ENCODE data around the gene LRBA.
"Not testable (repeated sequence)": the region's sequence is repeated elsewhere in the genome, so short reads cannot be mapped to it uniquely, and the experiment has no call there.

LRBA gene

GRCh38 chr4:150569998-150570535 is 445.0 kb downstream of the LRBA start:
- WGBS (ENCODE audit: insufficient coverage): 100% methylated on average over 2 of the region's 4 CpGs
- H3K9me3 ChIP-seq (ENCODE audit: control extremely low read depth in 1 of 5, control insufficient read depth in 4 of 5, insufficient read depth in 2 of 5, low read depth in 1 of 5, low read length in 4 of 5): peaks cover 0 to 2% (median 2%) of the 10 kb centered on the region in 5 experiments
- no peak overlapping the region for H3K27ac ChIP-seq (ENCODE audit: insufficient read depth in 1 of 2, low read depth in 1 of 2, low read length in 2 of 2, poor library complexity in 1 of 2, severe bottlenecking in 2 of 2)
- H3K36me3 ChIP-seq (ENCODE audit: control insufficient read depth in 4 of 4, insufficient read depth in 4 of 4, low read length in 3 of 4): peaks cover 0 to 7% (median 2%) of the 10 kb centered on the region in 4 experiments
- H3K4me3 ChIP-seq (ENCODE audit: control insufficient read depth in 1 of 7, extremely low read depth in 1 of 7, insufficient read depth in 4 of 7, low read depth in 2 of 7, low read length in 6 of 7): no peak overlapping the region
- POLR2A ChIA-PET: no interaction called here
- CTCF ChIA-PET: interaction anchor here (0.6 kb wide), 1 partner anchor 561 kb away, joined by 3 read pairs; no protein-coding TSS in a partner anchor
- H3K27me3 ChIP-seq (replicated peaks in 2 of 5; ENCODE audit: control insufficient read depth in 4 of 5, insufficient read depth in 5 of 5, low read length in 4 of 5): no peaks in the 10 kb centered on the region
- DNase-seq: no peak
- H3K4me1 ChIP-seq (ENCODE audit: control extremely low read depth in 1 of 4, control insufficient read depth in 4 of 4, insufficient read depth in 4 of 4, low read length in 3 of 4): peaks cover 0 to 8% (median 0%) of the 10 kb centered on the region in 4 experiments

GRCh38 chr4:150569384-150569987 is 445.6 kb downstream of the LRBA start:
- DNase-seq: no peak
- POLR2A ChIA-PET: no interaction called here

GRCh38 chr4:150567070-150567469 is 448.0 kb downstream of the LRBA start:
- Histone ChIP-seq H3K27ac (ENCODE audit: insufficient read depth in 1 of 2, low read depth in 1 of 2, low read length in 2 of 2, poor library complexity in 1 of 2, severe bottlenecking in 2 of 2) (no peak overlapping the region), H3K9me3 (ENCODE audit: control extremely low read depth in 1 of 5, control insufficient read depth in 4 of 5, insufficient read depth in 2 of 5, low read depth in 1 of 5, low read length in 4 of 5) (peaks cover 0 to 7% (median 4%) of the 10 kb centered on the region in 5 experiments), H3K4me1 (ENCODE audit: control extremely low read depth in 1 of 4, control insufficient read depth in 4 of 4, insufficient read depth in 4 of 4, low read length in 3 of 4) (no peaks in the 10 kb centered on the region), H3K36me3 (ENCODE audit: control insufficient read depth in 4 of 4, insufficient read depth in 4 of 4, low read length in 3 of 4) (peaks cover 0 to 7% (median 5%) of the 10 kb centered on the region in 4 experiments), H3K27me3 (replicated peaks in 2 of 5; ENCODE audit: control insufficient read depth in 4 of 5, insufficient read depth in 5 of 5, low read length in 4 of 5) (no peaks in the 10 kb centered on the region), H3K4me3 (ENCODE audit: control insufficient read depth in 1 of 7, extremely low read depth in 1 of 7, insufficient read depth in 4 of 7, low read depth in 2 of 7, low read length in 6 of 7) (no peak overlapping the region)
- CTCF ChIA-PET: interaction anchor here (1.2 kb wide), 1 partner anchor 17 kb away, joined by 3 read pairs; no protein-coding TSS in a partner anchor
- WGBS (ENCODE audit: insufficient coverage): 100% methylated on average over 1 of the region's 3 CpGs
- DNase-seq: no peak
- POLR2A ChIA-PET: no interaction called here

More at GRCh38 chr4:150569384-150569987, 445.6 kb downstream of the LRBA start:
- Histone ChIP-seq H3K4me1 (ENCODE audit: control extremely low read depth in 1 of 4, control insufficient read depth in 4 of 4, insufficient read depth in 4 of 4, low read length in 3 of 4) (peaks cover 0 to 8% (median 0%) of the 10 kb centered on the region in 4 experiments), H3K36me3 (ENCODE audit: control insufficient read depth in 4 of 4, insufficient read depth in 4 of 4, low read length in 3 of 4) (peaks cover 0 to 7% (median 5%) of the 10 kb centered on the region in 4 experiments), H3K4me3 (ENCODE audit: control insufficient read depth in 1 of 7, extremely low read depth in 1 of 7, insufficient read depth in 4 of 7, low read depth in 2 of 7, low read length in 6 of 7) (no peak overlapping the region), H3K9me3 (ENCODE audit: control extremely low read depth in 1 of 5, control insufficient read depth in 4 of 5, insufficient read depth in 2 of 5, low read depth in 1 of 5, low read length in 4 of 5) (peaks cover 0 to 7% (median 4%) of the 10 kb centered on the region in 5 experiments), H3K27ac (ENCODE audit: insufficient read depth in 1 of 2, low read depth in 1 of 2, low read length in 2 of 2, poor library complexity in 1 of 2, severe bottlenecking in 2 of 2) (no peak overlapping the region), H3K27me3 (replicated peaks in 2 of 5; ENCODE audit: control insufficient read depth in 4 of 5, insufficient read depth in 5 of 5, low read length in 4 of 5) (no peaks in the 10 kb centered on the region)
- CTCF ChIA-PET: interaction anchor here (0.6 kb wide), 1 partner anchor 561 kb away, joined by 3 read pairs; no protein-coding TSS in a partner anchor
- WGBS (ENCODE audit: insufficient coverage): 100% methylated on average over 2 of the region's 5 CpGs

- DNase-seq; H3K4me1 ChIP-seq (ENCODE audit: control extremely low read depth in 1 of 4, control insufficient read depth in 4 of 4, insufficient read depth in 4 of 4, low read length in 3 of 4); H3K4me3 ChIP-seq (ENCODE audit: control insufficient read depth in 1 of 7, extremely low read depth in 1 of 7, insufficient read depth in 4 of 7, low read depth in 2 of 7, low read length in 6 of 7); H3K9me3 ChIP-seq (ENCODE audit: control extremely low read depth in 1 of 5, control insufficient read depth in 4 of 5, insufficient read depth in 2 of 5, low read depth in 1 of 5, low read length in 4 of 5); H3K27me3 ChIP-seq (replicated peaks in 2 of 5; ENCODE audit: control insufficient read depth in 4 of 5, insufficient read depth in 5 of 5, low read length in 4 of 5); H3K27ac ChIP-seq (ENCODE audit: insufficient read depth in 1 of 2, low read depth in 1 of 2, low read length in 2 of 2, poor library complexity in 1 of 2, severe bottlenecking in 2 of 2); POLR2A ChIA-PET; CTCF ChIA-PET: not testable (repeated sequence)
- WGBS (ENCODE audit: insufficient coverage): no CpG with 5 or more reads among the region's 2 CpGs
- peaks cover 2 to 10% (median 6%) of the 10 kb centered on the region in 4 experiments for H3K36me3 ChIP-seq (ENCODE audit: control insufficient read depth in 4 of 4, insufficient read depth in 4 of 4, low read length in 3 of 4)
Observed at GRCh38 chr4:150564967-150565366, 450.1 kb downstream of the LRBA start.

GRCh38 chr4:150562751-150563150 is 452.3 kb downstream of the LRBA start:
- POLR2A ChIA-PET: no interaction called here
- Histone ChIP-seq H3K4me3 (ENCODE audit: control insufficient read depth in 1 of 7, extremely low read depth in 1 of 7, insufficient read depth in 4 of 7, low read depth in 2 of 7, low read length in 6 of 7) (no peak overlapping the region), H3K36me3 (ENCODE audit: control insufficient read depth in 4 of 4, insufficient read depth in 4 of 4, low read length in 3 of 4) (peaks cover 2 to 10% (median 5%) of the 10 kb centered on the region in 4 experiments), H3K4me1 (ENCODE audit: control extremely low read depth in 1 of 4, control insufficient read depth in 4 of 4, insufficient read depth in 4 of 4, low read length in 3 of 4) (no peaks in the 10 kb centered on the region), H3K9me3 (ENCODE audit: control extremely low read depth in 1 of 5, control insufficient read depth in 4 of 5, insufficient read depth in 2 of 5, low read depth in 1 of 5, low read length in 4 of 5) (peaks cover 0 to 7% (median 4%) of the 10 kb centered on the region in 5 experiments), H3K27ac (ENCODE audit: insufficient read depth in 1 of 2, low read depth in 1 of 2, low read length in 2 of 2, poor library complexity in 1 of 2, severe bottlenecking in 2 of 2) (no peak overlapping the region), H3K27me3 (replicated peaks in 2 of 5; ENCODE audit: control insufficient read depth in 4 of 5, insufficient read depth in 5 of 5, low read length in 4 of 5) (no peaks in the 10 kb centered on the region)
- no peak for DNase-seq
- CTCF ChIA-PET: no interaction called here

GRCh38 chr4:150562250-150562649 is 452.8 kb downstream of the LRBA start:
- no peaks in the 10 kb centered on the region for H3K27me3 ChIP-seq (replicated peaks in 2 of 5; ENCODE audit: control insufficient read depth in 4 of 5, insufficient read depth in 5 of 5, low read length in 4 of 5)
- no peaks in the 10 kb centered on the region for H3K4me1 ChIP-seq (ENCODE audit: control extremely low read depth in 1 of 4, control insufficient read depth in 4 of 4, insufficient read depth in 4 of 4, low read length in 3 of 4)
- WGBS (ENCODE audit: insufficient coverage): no CpG with 5 or more reads among the region's 2 CpGs
- POLR2A ChIA-PET: no interaction called here
- peaks cover under 1 to 10% (median 6%) of the 10 kb centered on the region in 4 experiments for H3K36me3 ChIP-seq (ENCODE audit: control insufficient read depth in 4 of 4, insufficient read depth in 4 of 4, low read length in 3 of 4)
- peaks cover 0 to 7% (median 4%) of the 10 kb centered on the region in 5 experiments for H3K9me3 ChIP-seq (ENCODE audit: control extremely low read depth in 1 of 5, control insufficient read depth in 4 of 5, insufficient read depth in 2 of 5, low read depth in 1 of 5, low read length in 4 of 5)
- no peak overlapping the region for H3K4me3 ChIP-seq (ENCODE audit: control insufficient read depth in 1 of 7, extremely low read depth in 1 of 7, insufficient read depth in 4 of 7, low read depth in 2 of 7, low read length in 6 of 7)
- DNase-seq: no peak
- H3K27ac ChIP-seq (ENCODE audit: insufficient read depth in 1 of 2, low read depth in 1 of 2, low read length in 2 of 2, poor library complexity in 1 of 2, severe bottlenecking in 2 of 2): no peak overlapping the region
- CTCF ChIA-PET: no interaction called here

GRCh38 chr4:150561143-150561737 is 453.8 kb downstream of the LRBA start:
- H3K36me3 ChIP-seq (ENCODE audit: control insufficient read depth in 4 of 4, insufficient read depth in 4 of 4, low read length in 3 of 4): peaks cover 0 to 10% (median 6%) of the 10 kb centered on the region in 4 experiments
- H3K9me3 ChIP-seq (ENCODE audit: control extremely low read depth in 1 of 5, control insufficient read depth in 4 of 5, insufficient read depth in 2 of 5, low read depth in 1 of 5, low read length in 4 of 5): peaks cover 0 to 7% (median 4%) of the 10 kb centered on the region in 5 experiments
- H3K4me3 ChIP-seq (ENCODE audit: control insufficient read depth in 1 of 7, extremely low read depth in 1 of 7, insufficient read depth in 4 of 7, low read depth in 2 of 7, low read length in 6 of 7): no peak overlapping the region
- no peak for DNase-seq
- ChIA-PET POLR2A (no interaction called here), CTCF (no interaction called here)
- no peaks in the 10 kb centered on the region for H3K4me1 ChIP-seq (ENCODE audit: control extremely low read depth in 1 of 4, control insufficient read depth in 4 of 4, insufficient read depth in 4 of 4, low read length in 3 of 4)
- WGBS (ENCODE audit: insufficient coverage): 100% methylated on average over 2 of the region's 2 CpGs
- H3K27ac ChIP-seq (ENCODE audit: insufficient read depth in 1 of 2, low read depth in 1 of 2, low read length in 2 of 2, poor library complexity in 1 of 2, severe bottlenecking in 2 of 2): no peak overlapping the region
- H3K27me3 ChIP-seq (replicated peaks in 2 of 5; ENCODE audit: control insufficient read depth in 4 of 5, insufficient read depth in 5 of 5, low read length in 4 of 5): no peaks in the 10 kb centered on the region

All from common myeloid progenitor, CD34-positive (primary cell).